HL-60/S4 treated with phorbol 12-myristate 13-acetate at 8.2 ng/mL for 4 days and 3 days (cell line): Measurements from ENCODE around the gene RASGEF1C.
"Not testable (repeated sequence)": the region's sequence is repeated elsewhere in the genome, so short reads cannot be mapped to it uniquely, and the experiment has no call there.

Experiments
- in situ Hi-C: fragments of 300-500 bp; cut with MboI; formaldehyde crosslinking; loops from 2 replicates; pipeline ENCODE4 v1.15.0; 2022; ENCODE audit warnings: low sequenced_read_pairs

RASGEF1C gene

DNA sequence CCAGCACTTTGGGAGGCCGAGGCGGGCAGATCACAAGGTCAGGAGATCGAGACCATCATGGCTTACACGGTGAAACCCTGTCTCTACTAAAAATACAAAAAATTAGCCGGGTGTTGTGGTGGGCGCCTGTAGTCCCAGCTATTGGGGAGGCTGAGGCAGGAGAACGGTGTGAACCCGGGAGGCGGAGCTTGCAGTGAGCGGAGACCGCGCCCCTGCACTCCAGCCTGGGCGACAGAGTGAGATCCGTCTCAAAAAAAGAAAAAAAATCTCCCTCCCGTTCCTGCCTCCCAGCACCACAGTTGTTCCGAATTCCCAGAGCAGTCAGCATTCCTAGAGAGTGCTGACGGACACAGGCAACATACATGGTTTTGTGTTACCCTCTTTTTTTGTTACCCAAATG lies 82.9 kb downstream of the RASGEF1C start:
- in situ Hi-C loops = not testable (repeated sequence)

DNA sequence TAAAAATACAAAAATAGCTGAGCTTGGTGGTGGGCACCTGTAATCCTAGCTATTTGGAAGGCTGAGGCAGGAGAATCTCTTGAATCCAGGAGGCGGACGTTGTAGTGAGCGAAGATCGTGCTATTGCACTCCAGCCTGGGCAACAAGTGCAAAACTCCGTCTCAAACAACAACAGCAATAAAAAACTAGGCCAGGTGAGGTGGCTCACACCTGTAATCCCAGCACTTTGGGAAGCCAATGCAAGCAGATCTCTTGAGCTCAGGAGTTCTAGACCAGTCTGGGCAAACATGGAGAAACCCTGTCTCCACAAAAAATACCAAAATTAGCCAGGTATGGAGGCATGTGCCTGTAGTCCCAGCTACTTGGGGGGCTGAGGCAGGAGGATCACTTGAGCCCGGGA lies 84.3 kb downstream of the RASGEF1C start:
- in situ Hi-C loops = not testable (repeated sequence)

DNA sequence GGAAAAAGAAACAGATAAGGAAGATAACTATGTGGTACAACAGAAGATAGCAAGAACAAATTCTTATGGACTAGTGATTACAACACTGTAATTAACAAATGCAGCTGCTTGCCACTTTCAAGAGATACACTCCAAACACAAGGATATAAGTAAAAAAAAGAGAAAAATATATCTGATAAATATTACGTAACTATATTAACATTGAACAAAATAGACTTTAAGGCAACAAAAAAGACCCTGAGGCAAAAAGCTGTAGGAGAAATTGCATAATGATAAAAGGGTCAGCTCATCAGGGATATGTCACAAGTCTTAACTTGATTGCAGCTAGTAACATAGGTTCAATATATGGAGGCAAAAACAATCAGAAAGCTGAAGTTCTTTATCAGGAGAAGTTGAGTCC lies 86.1 kb downstream of the RASGEF1C start:
- in situ Hi-C loops = no loop called here

GRCh38 chr5:180121826-180122413 lies 87.1 kb downstream of the RASGEF1C start:
- in situ Hi-C loops = no loop called here

- in situ Hi-C loops = no loop called here
These were observed 88.5 kb downstream of the RASGEF1C start for GRCh38 chr5:180120237-180121101.

DNA sequence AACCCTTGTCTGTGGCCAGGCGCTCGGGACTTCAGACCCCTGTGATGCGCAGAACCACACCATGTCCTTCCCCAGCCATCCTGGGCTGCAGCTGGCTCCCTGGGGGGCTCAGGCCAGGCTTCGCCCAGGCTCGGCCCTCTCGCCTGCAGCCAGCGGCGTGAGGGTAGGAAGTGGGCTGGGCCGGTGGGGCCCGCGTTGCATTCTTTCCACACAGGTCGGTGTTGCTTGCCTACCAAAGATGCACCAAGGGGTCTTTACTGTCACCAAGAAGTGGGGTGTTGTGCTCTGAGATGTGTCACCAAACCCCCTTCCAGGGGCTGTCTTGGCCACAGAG lies 89.1 kb downstream of the RASGEF1C start:
- in situ Hi-C loops = no loop called here

DNA sequence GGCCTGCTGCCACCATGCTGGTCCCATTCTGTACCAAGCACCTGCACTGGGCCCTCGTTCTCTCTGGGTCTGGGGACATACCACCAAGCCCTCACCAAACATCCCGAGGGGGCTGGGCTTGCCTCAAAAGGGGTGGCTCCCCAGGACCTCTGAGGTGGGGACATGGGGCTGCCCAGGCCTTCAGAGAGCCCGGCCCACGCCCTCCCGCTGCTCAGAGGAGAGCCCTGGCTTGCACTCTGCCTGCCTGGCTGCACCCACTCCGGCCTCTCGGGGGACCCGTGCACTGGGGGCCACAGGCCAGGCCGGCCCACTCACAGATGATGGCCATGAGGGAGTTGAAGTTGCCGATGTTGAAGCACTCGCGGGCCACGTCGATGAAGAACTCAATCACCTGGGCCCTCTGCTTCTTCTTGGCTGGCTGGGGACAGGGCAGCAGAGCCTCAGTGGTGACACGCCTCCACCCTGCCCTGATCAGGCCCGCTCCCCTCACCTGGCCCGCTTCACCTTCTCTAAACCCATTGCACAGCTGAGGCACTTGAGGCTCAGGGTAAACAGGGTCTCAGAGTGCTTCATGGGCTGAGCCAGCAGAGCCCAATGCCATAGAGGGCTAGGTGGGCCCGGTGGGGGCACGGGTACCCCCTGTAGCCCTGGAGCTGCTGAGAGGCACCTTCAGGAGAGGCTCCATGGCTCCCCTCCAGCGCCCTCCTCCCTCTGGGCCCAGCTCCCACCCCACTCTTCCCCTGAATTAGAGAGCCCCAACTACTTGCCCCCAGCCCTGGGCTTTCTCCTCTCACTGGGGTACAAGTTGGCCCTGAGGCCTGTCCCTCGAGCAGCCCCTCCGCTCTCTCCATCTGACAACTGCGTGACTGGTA lies 89.7 kb downstream of the RASGEF1C start:
- in situ Hi-C loops = no loop called here

DNA sequence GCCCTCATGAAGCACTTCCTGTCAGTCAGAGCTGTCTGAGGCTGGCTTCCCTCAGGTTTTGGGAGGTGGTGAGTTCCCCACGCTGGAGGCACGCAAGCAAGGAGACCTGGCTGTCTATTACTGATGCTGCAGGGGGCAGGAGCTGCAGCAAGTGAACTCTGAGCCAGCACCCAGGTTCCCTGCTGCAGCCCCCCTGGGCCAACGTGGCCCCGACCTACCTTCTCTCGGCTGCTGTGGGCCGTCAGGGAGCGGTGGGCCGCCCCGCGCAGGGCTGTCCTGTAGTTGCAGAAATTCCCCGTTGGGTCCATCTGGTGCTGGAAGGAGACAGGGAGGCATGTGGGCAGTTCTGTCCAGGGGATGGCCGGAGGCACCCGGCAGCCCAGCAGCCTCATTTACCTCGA lies 90.6 kb downstream of the RASGEF1C start:
- in situ Hi-C loops = no loop called here

DNA sequence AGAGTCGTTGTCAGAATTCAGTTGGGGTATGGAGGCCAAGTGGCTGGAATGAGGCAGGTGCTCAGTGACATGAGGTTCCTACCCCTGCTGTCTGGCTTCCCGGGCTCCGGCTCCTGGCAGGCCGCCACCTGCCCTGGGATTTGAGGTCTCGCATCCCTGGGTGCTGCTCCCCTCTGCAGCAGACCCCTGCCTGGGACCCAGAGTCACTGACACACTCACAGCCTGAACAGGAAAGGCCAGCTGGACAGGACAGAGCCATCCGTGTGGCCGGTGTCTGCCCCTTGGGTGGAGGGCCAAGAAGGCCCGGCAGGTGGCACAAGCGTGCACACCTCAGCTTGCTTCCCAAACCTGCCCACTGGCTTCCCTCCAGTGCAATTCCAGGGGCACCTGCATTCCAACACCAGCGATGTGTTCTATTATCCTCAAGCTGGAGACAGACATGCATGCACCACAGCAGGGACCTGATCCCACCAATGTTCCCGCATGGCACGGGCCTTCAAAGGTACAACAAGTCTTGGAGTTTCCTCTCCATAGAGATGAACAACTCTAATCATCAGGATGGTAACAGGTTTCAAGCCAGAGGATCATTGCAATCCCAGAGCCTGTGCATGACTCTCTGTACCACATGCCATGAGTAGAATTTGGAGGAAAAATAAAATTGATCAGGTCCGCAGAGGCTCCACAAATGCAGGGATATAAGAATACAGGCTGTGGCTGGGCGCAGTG lies 91.8 kb downstream of the RASGEF1C start:
- in situ Hi-C loops = no loop called here

DNA sequence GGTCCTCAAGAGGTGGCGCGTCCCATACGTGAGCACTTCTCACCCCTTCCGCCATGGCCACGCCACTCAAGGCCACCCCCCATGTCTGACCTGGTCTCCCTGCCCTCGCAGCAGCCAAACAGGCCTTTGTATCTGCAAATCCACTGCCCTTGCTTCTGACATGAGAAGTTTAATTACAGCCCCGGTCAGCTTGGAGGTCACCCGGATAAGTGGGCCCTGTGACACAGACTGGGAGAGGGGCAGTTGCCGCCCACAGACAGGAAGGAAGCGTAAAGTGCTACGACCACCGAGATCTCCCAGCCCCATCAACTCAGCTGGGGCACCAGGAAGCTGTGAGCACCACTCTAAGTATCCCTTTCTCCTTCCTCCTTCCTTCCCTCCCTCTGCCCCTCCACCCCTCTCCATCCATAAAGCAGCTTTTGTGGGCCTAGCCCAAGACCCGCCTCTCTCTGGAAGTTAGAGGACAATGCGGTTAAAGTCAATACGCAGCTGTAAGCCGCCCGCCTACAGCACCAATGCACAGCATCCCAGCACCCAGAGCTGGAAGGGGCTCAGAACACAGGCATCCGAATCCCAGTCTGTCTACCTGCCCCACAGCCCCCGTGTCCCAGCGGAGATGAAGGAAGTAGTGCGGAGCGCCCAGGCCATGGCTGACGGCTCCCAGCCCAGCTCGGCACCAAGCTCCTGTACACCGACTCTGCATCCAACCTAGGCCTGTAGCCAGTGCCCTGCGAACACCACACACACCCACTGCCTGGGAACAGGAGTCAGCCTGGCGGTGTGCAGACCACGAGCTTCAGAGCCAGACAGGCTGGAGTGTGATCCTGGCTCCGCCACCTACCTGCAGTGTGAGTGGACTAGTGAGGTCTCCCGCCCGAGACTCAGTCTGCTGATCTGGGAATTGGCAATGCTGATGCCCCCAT lies 92.7 kb downstream of the RASGEF1C start:
- in situ Hi-C loops = no loop called here

- in situ Hi-C loops = no loop called here
These were observed 93.5 kb downstream of the RASGEF1C start for GRCh38 chr5:180115326-180116076.

DNA sequence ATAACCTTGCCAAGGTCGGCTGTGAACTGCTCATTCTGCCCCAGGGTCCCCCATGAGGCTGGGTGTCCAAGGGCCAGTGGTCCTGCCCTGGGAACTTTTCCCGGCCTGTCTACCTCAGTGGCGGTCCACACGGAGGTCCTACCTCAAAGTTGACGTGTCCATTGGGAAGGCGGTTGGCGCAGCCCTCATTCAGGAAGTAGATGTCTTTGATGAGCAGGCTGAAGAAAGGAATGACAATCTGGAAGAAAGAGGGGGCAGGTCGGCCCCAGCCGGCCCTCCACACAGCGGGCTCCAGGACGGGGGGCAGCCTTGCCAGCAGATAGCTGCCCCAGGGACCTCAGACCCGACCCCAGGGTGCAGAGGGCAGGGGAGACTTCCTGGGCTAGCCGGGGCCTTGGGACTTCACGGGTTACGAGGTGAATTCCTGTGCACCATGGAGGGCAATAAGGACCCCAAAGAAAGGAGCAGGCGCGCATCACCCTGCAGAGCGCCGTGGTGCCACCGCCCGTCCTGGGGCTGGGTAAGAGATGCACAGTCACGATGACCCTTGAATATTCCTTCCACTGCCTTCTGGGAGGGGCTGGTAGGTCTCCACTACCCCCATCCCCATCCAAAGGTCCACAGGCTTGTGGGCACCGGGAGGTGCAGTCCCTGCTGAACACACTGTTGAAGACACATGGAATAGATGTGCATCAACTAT lies 94.6 kb downstream of the RASGEF1C start:
- in situ Hi-C loops = no loop called here

DNA sequence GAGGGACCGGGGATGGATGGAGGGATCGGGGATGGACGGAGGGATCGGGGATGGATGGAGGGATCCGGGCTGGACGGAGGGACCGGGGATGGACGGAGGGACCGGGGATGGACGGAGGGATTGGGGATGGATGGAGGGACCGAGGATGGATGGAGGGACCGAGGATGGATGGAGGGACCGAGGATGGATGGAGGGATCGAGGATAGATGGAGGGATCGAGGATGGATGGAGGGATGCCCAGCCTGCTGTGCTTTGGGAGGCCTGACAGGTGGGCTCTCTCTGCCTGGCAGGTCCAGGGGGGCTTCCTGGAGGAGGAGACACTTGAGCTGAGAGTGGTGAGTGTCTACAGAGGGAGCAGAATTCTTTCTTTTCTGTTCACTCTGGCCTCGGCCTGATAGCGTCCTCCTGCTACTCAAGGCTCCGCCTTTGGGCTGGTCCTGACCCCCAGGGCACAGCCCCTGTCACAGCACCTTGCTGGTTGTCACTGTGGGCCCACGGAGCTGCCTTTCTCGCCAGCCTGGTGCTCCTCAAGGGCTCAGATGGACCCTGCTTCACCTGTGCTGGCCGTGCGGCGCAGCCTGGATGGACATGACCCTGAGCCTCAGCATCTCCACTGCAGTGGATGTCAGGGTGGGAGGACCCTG lies 95.2 kb downstream of the RASGEF1C start:
- in situ Hi-C loops = no loop called here

DNA sequence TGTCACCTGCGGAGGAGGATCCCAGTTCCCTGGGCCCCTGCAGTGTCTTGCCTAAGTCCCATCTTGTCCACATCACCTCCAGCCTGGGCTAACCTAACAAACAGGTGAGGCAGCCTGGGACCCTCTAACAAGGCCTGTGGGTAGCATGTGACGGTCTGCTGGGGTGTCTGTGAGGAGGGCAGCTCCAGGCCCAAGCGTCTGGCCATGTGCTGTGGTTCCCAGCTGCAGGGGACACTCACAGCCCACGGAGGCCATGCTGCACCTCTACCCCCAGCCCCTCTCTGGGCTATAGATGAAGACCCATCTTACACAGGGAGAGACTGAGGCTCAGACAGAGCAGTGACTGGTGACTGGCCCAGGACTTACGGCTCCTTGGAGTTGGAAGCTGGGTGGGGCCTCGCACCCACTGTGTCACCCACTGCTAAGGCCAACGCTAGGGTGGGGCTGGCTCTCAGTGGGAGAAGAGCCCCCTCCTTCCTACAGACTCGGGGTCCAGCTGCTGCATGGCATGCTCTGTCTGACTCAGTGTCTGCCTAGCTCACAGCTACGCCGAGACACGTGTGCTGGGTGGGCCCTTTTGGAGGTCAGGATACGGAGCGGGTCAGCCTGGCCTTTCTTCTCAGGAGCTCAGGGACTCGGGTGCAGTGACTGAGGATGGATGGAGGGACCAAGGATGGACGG lies 96.7 kb downstream of the RASGEF1C start:
- in situ Hi-C loops = no loop called here

DNA sequence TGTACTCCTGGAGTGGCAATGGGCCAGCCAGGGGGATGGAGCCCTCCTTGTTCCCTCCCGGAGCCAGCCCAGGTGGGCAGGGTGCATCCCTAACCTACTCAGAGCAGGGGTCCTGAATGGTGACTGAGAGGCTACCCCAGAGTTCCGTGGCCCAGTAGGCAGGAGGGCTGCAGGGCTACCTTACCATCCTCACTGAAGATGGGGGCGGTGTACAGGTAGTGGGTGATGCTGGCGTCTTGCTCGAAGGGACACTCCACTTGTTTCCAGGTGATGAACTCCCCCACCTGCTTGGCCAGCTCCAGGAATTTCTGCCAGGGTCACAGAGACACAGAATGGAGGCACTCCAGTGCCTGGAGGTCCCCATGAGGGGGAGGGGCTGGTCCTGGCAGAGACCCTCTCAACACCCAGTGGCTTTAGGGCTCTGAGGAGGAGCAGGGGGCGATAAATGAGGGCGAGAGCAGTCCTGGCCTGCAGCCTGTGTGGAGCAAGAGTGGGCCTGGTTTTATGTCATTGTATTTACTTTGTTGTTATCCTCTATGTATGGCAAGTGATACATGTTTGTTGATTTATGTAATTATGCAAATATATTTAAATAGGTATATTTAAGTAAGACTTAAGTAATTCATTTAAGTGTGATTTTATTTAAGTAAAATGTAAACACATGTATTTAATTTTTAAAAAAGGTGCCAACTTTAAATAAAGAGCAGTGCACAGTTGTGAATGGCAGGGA lies 97.6 kb downstream of the RASGEF1C start:
- in situ Hi-C loops = no loop called here

GRCh38 chr5:180109920-180110319 lies 99.1 kb downstream of the RASGEF1C start:
- in situ Hi-C loops = no loop called here

- in situ Hi-C loops = no loop called here
These were observed 102.0 kb downstream of the RASGEF1C start for GRCh38 chr5:180107005-180107404.
